ENCODE results near the gene MGST3. TPM values are rescaled to one million over a fixed set of nuclear protein-coding genes. Genes with fewer than 3 reads are reported as not detected.

MGST3 gene
- total and polyA plus RNA-seq, 2 experiments from 2014 or later, result 84.5 to 262 TPM

- Mint-ChIP-seq H3K9me3 (no peaks in the 10 kb centered on the region), H3K4me3 (no peak overlapping the region), H3K4me1 (peaks cover 42% of the 10 kb centered on the region), H3K27ac (no peak overlapping the region), H3K36me3 (ENCODE audit: low read depth) (no peaks in the 10 kb centered on the region), H3K27me3 (ENCODE audit: insufficient read depth, low read depth, poor library complexity) (peaks cover 10% of the 10 kb centered on the region)
- DNase-seq (ENCODE audit: low spot score) (peak; percentile 47), ATAC-seq (peak; percentile 36)
- TF ChIP-seq ZNF114 (CRISPR knock-in tag; IDR thresholded peaks at IDR 0.05) (no peak), ZNF462 (CRISPR knock-in tag; IDR thresholded peaks at IDR 0.05) (no peak), JUNB (IDR thresholded peaks at IDR 0.05; ENCODE audit: unreplicated experiment) (no peak), CREB1 (CRISPR knock-in tag; IDR thresholded peaks at IDR 0.05; ENCODE audit: low read depth) (no peak), NANOG (IDR thresholded peaks at IDR 0.05; ENCODE audit: borderline replicate concordance) (no peak), EZH2phosphoT487 (IDR thresholded peaks at IDR 0.05; ENCODE audit: unreplicated experiment) (no peak), STAT1 (IDR thresholded peaks at IDR 0.05; ENCODE audit: unreplicated experiment) (no peak), ZNF331 (CRISPR knock-in tag; IDR thresholded peaks at IDR 0.05; ENCODE audit: low read depth) (no peak), POLR2AphosphoS5 (IDR thresholded peaks at IDR 0.05; ENCODE audit: low read depth) (no peak)
- H3K9me2 ChIP-seq (ENCODE audit: insufficient read depth), result no peaks in the 10 kb centered on the region
- H3K4me2 ChIP-seq, result peak overlapping the region; percentile 95
- H3K79me2 ChIP-seq (replicated peaks; ENCODE audit: insufficient read depth), result peaks cover 39% of the 10 kb centered on the region
- H3K4me3 ChIP-seq, result peak overlapping the region; percentile 97
- peak overlapping the region; percentile 85 for H2AFZ ChIP-seq
- no peaks in the 10 kb centered on the region for H3F3A ChIP-seq (replicated peaks; ENCODE audit: low read depth)
- H3K27me3 ChIP-seq (ENCODE audit: insufficient read depth), result no peaks in the 10 kb centered on the region
- peaks cover 12% of the 10 kb centered on the region; the same call in 1 of the 2 replicates for H4K20me1 ChIP-seq (replicated peaks; ENCODE audit: insufficient read depth)
- H3K27ac ChIP-seq (ENCODE audit: low read depth), result 0 out of 2 replicates have a peak overlapping the region, but pooled peaks have one; percentile 70
- peaks cover 45% of the 10 kb centered on the region for H3K4me1 ChIP-seq (ENCODE audit: insufficient read depth)
- H3K36me3 ChIP-seq (ENCODE audit: insufficient read depth), result peaks cover 5% of the 10 kb centered on the region; the same call in 1 of the 2 replicates
These were observed 513 bp downstream of the MGST3 start for GRCh38 chr1:165631342-165632151.
